Activated CD8-positive, alpha-beta memory T cell treated with anti-CD3 and anti-CD28 coated beads for 4 hours (primary cell): Measurements from ENCODE around the gene NAE1.
"Not testable (repeated sequence)": the region's sequence is repeated elsewhere in the genome, so short reads cannot be mapped to it uniquely, and the experiment has no call there.

Source experiments
- DNase-seq, 2 donors: peaks; one replicate each; pipeline ENCODE4 v3.0.0-alpha.2; 2020; ENCODE audit warnings: low read depth in 2 of 2

The NAE1 gene

GRCh38 chr16:66830422-66831404, at the start of gene NAE1:
NAE1 (minus strand) TSS chr16:66830976; CDS start chr16:66830899, 77 bp downstream.
- peak; percentile 72 to 73 for DNase-seq

- DNase-seq = peak in 1 of 2 donors; percentile 22
Measured at GRCh38 chr16:66878067-66878466, 47.3 kb upstream of the NAE1 start.

GRCh38 chr16:66874079-66874775, 43.5 kb upstream of the NAE1 start:
- DNase-seq = no peak

- DNase-seq = no peak
Measured at GRCh38 chr16:66873685-66874055, 42.9 kb upstream of the NAE1 start.

- DNase-seq = peak; percentile 78 to 81
Measured at GRCh38 chr16:66872943-66873684, 42.3 kb upstream of the NAE1 start.

GRCh38 chr16:66872559-66872942, 41.8 kb upstream of the NAE1 start:
- no peak for DNase-seq

GRCh38 chr16:66871840-66872239, 41.1 kb upstream of the NAE1 start:
- DNase-seq = no peak

GRCh38 chr16:66871363-66871762, 40.6 kb upstream of the NAE1 start:
- not testable (repeated sequence) for DNase-seq

- DNase-seq = no peak
Measured at GRCh38 chr16:66869424-66869823, 38.6 kb upstream of the NAE1 start.

GRCh38 chr16:66863707-66864106, 32.9 kb upstream of the NAE1 start:
- no peak for DNase-seq

- DNase-seq = no peak
Measured at GRCh38 chr16:66862023-66862520, 31.3 kb upstream of the NAE1 start.

GRCh38 chr16:66859397-66860068, 28.8 kb upstream of the NAE1 start:
- DNase-seq = no peak

GRCh38 chr16:66858740-66859396, 28.1 kb upstream of the NAE1 start:
- no peak for DNase-seq

GRCh38 chr16:66857437-66857836, 26.7 kb upstream of the NAE1 start:
- no peak for DNase-seq

- DNase-seq = no peak
Measured at GRCh38 chr16:66856801-66857200, 26.0 kb upstream of the NAE1 start.

- DNase-seq = no peak
Measured at GRCh38 chr16:66856184-66856730, 25.5 kb upstream of the NAE1 start.

GRCh38 chr16:66853261-66854139, 22.7 kb upstream of the NAE1 start:
- no peak for DNase-seq

- DNase-seq = no peak
Measured at GRCh38 chr16:66851166-66851964, 20.6 kb upstream of the NAE1 start.
